HG02678 (cell line): Measurements from ENCODE around the gene FRG2C.
A peak's percentile ranks its signal among the peaks of the same experiment; 100 is the strongest.
"Not testable (repeated sequence)": the region's sequence is repeated elsewhere in the genome, so short reads cannot be mapped to it uniquely, and the experiment has no call there.

ENCODE experiments used
- ATAC-seq: cut with Tn5 transposase; IDR thresholded peaks from one replicate; pipeline ENCODE4 v1.9.1; 2021; ENCODE audit warnings: mild to moderate bottlenecking, moderate library complexity; ENCODE audit not compliant: unreplicated experiment

FRG2C gene

DNA sequence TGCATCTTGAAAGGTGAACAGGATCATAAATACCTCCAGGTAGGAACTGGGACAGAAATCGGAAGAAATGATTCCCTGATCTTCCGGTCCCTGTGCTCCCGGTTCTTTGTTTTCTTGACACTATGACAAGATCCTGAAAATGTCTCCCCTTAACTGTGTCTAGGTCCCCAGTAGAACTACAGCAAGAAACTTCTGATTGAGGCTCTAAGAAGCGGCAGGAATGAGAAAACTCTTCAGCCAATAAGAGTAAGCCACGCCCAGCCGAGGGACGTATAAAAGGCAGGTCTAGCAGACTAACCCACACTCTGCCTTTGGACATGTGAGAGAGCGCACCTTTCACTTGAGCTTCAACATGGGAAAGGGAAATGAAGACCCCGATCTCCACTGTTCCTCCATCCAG lies at the start of gene FRG2C:
TSS of gene FRG2C (plus strand) at position 301 of the 400 bp plus-strand sequence. CDS start at position 353, 52 bp downstream.
- ATAC-seq = not testable (repeated sequence)

DNA sequence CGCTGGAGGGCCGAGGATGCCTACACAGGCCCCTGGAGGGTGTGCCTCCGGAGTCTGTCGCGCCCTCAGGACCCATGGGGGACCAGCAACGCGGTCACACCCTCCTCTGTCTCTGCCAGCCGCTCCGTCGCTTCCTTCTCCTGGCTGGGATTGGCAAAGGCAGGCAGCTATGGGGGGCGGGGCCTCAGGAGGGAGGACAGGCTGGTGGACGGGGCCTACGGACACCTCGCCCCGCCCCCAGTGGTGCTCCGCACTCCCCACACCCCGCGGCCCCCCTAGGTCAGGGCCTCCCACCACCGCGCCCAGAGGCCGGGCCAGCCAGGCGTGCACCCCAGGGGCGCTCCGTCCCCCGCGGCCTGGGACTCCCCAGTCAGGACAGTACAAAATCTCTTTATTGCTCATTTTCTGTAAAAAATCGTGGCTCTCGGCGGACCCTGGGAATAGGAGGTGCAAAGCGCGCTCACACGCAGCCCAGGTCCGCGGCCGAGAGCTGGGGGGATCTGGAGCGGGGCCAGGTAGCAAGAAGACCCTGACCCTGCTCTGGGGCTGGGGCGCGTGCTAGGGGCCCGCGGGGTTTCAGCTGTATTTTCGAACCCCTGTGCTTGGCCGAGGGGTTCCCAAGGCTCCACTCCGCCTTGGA lies 45.3 kb upstream of the FRG2C start:
- not testable (repeated sequence) for ATAC-seq

- not testable (repeated sequence) for ATAC-seq
Measured at GRCh38 chr3:75619481-75620031, 44.6 kb upstream of the FRG2C start.

GRCh38 chr3:75621772-75622171 lies 42.4 kb upstream of the FRG2C start:
- not testable (repeated sequence) for ATAC-seq

- not testable (repeated sequence) for ATAC-seq
Measured at GRCh38 chr3:75623656-75624055, 40.5 kb upstream of the FRG2C start.

- not testable (repeated sequence) for ATAC-seq
Measured at GRCh38 chr3:75630887-75631535, 33.1 kb upstream of the FRG2C start.

DNA sequence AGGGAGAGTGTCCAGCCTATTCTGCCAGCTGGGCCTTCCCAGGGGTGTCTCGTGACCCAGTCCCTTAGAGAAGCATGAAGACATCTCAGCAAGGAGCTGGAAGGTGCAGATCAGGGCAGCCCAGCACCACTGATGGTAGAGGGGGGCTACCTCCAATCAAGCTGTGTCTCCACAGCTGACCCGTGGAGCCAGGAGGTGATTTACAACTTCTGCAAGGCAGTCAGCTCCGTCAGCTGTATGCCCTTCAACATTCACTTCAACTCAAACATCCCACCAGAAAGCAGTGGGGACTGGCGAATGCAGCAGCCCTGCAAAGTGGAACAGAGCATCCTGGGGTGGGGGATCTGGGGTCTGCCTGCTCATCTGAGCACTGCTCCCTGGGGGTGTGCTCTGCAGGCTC lies 32.6 kb upstream of the FRG2C start:
- ATAC-seq = no peak

DNA sequence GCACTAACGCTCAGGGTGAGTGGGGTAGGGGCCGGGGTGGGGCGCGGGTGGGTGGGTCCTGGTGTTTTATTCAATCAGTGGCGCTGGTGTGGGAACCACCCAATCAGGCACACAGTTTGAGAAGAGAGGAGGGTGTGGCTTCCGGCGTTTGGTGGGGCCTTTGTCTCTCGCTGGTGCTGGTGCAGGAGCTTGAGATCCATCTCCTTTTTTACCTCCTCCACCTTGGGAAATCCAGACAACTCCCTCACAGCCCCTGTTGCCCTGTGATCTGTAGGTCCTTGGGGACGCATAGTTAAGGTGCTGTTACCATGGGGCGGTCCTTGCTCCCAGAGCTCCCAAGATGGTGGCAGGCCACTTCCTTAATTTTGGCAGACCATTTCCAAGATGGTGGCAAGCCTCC lies 25.2 kb upstream of the FRG2C start:
- not testable (repeated sequence) for ATAC-seq

- ATAC-seq = not testable (repeated sequence)
Measured at GRCh38 chr3:75641107-75641517, 23.0 kb upstream of the FRG2C start.

- not testable (repeated sequence) for ATAC-seq
Measured at GRCh38 chr3:75643031-75643800, 20.9 kb upstream of the FRG2C start.

DNA sequence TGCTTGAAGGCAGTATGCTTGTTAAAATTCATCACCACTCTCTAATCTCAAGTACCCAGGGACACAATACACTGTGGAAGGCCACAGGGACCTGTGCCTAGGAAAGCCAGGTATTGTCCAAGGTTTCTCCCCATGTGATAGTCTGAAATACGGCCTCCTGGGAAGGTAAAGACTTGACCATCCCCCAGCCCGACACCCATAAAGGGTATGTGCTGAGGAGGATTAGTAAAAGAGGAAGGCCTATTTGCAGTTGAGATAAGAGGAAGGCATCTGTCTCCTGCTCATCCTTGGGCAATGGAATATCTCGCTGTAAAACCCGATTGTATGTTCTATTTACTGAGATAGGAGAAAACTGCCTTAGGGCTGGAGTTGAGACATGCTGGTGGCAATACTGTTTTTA lies 18.6 kb upstream of the FRG2C start:
- not testable (repeated sequence) for ATAC-seq

DNA sequence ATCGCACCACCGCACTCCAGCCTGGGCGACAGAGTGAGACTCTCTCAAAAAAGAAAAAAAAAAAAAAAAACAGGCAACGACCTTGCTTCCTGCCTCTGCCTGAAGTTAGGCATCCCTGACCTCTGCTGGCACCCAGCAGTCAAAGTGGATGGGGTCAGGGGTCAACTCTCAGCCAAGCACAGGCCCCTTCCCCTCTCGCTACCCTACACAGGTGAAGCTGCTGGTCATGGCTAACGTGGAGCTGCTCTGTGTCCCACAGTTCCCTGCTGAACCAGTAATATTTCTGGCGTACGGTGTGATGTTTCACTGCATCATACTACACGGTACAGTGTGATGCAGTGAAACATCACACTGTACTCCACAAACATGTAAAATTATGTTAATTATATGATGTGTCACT lies 13.9 kb upstream of the FRG2C start:
- no peak for ATAC-seq

GRCh38 chr3:75655101-75655904 lies 8.8 kb upstream of the FRG2C start:
- not testable (repeated sequence) for ATAC-seq

GRCh38 chr3:75655956-75656355 lies 8.2 kb upstream of the FRG2C start:
- ATAC-seq = not testable (repeated sequence)

DNA sequence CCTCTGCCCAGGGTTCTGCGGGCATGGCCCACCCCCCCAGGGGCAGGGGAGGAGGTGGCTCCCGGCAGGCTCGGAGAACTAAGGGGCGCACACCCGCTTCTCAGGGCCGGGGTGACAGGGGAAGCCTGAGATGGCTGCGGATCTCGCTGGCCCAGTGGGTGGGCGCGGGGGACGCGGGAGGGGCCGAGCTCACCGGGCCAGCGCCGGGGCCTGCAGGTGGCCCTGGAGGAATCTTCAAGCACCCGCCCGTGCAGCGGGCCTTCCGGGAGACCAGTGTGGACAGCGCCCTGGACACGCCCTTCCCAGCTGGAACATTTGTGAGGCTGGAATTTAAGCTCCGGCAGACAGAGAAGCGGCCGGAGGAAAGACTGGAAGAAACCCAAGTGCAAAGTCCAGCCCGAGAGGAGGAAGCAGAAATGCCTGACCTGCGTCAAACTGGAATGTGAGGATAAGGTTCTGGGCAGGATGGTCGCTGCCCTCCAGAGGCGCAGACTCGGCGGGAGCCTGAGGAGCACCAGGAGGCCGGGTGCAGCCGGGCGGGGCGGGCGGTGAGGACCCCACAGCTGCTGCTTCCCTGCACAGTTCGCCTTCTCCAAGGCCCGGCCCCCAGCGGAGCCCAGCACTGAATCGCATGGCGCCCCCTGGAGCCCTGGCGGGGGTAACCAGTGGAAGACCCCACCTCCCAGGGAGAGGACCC lies 5.6 kb upstream of the FRG2C start:
- ATAC-seq = not testable (repeated sequence)

DNA sequence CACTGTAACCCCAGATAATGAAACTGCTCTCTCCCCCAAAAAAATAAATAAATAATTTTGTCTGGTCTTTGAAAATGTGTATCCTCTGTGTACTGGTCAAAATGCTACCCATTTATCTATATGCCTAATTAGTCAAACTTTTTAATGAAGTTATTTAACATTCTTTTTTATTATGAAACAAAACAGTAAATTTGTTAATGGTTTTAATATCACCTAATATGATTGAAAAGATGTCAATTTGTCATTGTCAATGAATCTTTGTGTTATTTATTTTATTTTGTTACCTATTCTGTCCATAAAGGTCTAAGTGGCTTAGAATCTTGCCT lies 5.1 kb upstream of the FRG2C start:
- ATAC-seq = not testable (repeated sequence)

- ATAC-seq = not testable (repeated sequence)
Measured at GRCh38 chr3:75665626-75666025, 1.5 kb downstream of the FRG2C start.

- ATAC-seq = not testable (repeated sequence)
Measured at GRCh38 chr3:75667757-75668701, 3.9 kb downstream of the FRG2C start.

DNA sequence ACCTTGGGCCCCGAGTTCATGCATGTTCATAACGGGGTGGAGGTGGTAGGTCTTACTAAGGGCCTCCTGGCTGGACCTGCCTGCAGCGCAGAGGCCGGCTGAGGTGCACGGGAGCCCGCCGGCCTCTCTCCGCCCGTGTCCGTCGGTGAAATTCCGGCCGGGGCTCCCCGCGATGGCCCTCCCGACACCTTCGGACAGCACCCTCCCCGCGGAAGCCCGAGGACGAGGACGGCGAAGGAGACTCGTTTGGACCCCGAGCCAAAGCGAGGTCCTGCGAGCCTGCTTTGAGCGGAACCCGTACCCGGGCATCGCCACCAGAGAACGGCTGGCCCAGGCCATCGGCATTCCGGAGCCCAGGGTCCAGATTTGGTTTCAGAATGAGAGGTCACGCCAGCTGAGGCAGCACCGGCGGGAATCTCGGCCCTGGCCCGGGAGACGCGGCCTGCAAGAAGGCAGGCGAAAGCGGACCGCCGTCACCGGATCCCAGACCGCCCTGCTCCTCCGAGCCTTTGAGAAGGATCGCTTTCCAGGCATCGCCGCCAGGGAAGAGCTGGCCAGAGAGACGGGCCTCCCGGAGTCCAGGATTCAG lies 4.7 kb downstream of the FRG2C start:
- ATAC-seq = peak; percentile 34
